Stimulated activated CD4-positive, alpha-beta T cell treated with anti-CD3 and anti-CD28 coated beads, Interleukin-15, amount 100 ng/mL, for 48 hours (primary cell): ENCODE results near the gene ZNF718.
"Not testable (repeated sequence)": the region's sequence is repeated elsewhere in the genome, so short reads cannot be mapped to it uniquely, and the experiment has no call there.

Experiments used
- DNase-seq, 2 donors: peaks; one replicate each; pipeline ENCODE4 v3.0.0-alpha.2; 2020; ENCODE audit warnings: low read depth in 2 of 2

ZNF718 gene

DNA sequence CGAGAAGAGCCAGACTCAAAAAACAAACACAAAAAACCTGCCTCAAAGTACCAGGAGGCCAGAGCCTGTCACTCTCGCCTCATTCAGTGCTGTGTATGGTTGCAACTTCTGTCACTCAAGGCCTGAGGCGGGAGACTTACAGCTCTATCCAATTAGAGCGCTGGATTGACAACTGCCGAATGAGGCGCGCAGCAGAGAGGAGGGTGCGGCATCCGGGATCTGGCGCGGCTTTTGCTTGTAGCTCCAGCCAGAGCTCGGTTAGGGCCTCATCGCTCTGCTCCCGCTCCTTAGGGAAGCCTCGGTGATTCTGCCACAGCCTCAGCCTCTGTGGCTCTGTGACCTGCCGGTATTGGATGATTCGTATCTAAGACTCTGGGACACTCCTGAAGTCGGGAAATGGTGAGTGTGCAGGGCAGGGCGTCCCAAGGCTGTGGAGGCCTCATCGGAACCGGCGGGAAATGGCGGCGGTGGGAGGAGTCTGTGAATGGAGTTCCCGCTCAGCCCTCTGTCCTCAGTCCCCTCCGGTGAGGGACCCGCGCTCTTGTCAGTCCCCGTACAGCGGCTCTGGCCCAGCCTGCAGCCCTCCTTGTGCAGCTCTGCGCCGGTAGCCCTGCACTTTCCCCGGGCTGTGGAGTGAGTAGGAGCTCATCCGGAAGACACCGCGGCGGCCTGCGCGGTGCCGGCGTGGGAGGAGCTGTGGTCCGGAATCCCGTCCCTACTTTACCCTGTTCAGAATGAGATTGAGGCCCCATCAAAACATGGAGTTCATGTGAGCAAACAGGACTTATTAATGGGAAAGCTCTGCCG lies at the start of gene ZNF718:
Gene ZNF718 (plus strand): TSS at position 227 of the 807 bp plus-strand sequence. CDS start 170 bp downstream, at position 397.
- DNase-seq = peak; percentile 91 to 92

DNA sequence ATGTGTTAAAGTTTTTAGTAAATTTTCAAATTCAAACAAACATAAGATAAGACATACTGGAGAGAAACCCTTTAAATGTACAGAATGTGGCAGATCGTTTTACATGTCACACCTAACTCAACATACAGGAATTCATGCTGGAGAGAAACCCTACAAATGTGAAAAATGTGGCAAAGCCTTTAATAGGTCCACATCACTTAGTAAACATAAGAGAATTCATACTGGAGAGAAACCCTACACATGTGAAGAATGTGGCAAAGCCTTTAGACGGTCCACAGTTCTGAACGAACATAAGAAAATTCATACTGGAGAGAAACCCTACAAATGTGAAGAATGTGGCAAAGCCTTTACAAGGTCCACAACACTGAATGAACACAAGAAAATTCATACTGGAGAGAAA lies 38.4 kb upstream of the ZNF718 start:
- no peak for DNase-seq

DNA sequence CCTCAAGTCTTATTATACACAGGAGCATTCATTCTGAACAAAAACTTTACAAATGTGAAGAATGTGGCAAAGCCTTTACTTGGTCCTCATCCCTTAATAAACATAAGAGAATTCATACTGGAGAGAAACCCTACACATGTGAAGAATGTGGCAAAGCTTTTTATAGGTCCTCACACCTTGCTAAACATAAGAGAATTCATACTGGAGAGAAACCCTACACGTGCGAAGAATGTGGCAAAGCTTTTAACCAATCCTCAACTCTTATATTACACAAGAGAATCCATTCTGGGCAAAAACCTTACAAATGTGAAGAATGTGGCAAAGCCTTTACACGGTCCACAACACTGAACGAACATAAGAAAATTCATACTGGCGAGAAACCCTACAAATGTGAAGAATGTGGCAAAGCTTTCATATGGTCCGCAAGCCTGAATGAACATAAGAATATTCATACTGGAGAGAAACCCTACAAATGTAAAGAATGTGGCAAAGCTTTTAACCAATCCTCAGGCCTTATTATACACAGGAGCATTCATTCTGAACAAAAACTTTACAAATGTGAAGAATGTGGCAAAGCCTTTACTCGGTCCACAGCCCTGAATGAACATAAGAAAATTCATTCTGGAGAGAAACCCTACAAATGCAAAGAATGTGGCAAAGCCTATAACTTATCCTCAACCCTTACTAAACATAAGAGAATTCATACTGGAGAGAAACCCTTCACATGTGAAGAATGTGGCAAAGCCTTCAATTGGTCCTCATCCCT lies 37.6 kb upstream of the ZNF718 start:
- not testable (repeated sequence) for DNase-seq

DNA sequence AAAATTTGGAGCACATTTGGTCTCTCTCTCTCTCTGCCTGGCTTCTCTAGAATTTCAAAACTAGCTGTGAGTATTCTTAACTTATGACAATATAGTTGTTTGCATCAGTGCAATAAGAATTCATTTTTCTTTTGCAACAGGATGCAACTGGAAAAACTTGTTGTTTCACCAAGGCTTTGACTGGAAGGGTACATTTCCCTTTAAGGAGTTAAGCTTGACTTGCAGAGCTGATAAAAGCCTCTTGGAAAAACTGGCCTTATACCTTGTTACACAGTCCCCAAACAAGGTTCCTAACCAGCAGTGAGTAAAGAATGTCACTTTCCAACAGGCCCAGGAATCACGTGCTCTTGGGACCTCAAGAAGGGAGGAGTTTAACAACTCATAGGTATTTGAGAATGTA lies 25.9 kb upstream of the ZNF718 start:
- no peak for DNase-seq

DNA sequence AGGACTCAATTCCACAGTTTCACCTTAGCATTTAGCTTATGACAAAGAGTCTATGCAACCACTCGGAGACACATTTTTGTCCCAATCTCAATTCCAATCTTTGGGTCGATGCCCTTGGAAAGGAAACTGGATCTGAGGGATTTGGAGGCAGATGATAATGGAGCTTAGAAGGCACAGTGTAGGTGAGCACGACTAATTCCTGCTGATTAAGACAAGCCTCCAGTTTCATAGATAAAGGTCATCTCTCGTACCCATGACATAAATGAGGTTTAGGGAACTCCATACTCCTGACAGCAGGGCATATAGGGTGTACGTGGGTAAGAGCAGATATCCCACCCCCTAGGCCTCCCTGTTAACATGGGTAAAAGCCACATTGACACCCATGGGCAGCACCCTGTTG lies 24.4 kb upstream of the ZNF718 start:
- no peak for DNase-seq

DNA sequence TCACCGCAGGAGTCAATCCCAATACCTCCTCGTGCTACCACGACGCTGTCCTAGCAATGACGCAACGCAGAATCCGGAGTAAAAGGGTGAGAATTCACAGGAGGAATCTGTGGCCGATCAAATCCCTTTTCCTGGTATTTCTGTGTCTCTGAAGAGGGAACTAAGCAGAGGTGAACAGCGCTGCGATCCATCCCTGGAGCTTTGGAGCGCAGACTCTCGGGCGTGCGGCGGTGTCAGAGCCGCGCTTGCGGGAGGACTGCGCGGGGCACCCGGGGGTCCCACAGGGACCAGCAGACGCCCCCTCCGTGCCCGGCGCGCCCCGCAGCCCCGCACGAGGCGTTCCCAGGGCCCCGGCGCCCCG lies 17.2 kb upstream of the ZNF718 start:
- no peak for DNase-seq

DNA sequence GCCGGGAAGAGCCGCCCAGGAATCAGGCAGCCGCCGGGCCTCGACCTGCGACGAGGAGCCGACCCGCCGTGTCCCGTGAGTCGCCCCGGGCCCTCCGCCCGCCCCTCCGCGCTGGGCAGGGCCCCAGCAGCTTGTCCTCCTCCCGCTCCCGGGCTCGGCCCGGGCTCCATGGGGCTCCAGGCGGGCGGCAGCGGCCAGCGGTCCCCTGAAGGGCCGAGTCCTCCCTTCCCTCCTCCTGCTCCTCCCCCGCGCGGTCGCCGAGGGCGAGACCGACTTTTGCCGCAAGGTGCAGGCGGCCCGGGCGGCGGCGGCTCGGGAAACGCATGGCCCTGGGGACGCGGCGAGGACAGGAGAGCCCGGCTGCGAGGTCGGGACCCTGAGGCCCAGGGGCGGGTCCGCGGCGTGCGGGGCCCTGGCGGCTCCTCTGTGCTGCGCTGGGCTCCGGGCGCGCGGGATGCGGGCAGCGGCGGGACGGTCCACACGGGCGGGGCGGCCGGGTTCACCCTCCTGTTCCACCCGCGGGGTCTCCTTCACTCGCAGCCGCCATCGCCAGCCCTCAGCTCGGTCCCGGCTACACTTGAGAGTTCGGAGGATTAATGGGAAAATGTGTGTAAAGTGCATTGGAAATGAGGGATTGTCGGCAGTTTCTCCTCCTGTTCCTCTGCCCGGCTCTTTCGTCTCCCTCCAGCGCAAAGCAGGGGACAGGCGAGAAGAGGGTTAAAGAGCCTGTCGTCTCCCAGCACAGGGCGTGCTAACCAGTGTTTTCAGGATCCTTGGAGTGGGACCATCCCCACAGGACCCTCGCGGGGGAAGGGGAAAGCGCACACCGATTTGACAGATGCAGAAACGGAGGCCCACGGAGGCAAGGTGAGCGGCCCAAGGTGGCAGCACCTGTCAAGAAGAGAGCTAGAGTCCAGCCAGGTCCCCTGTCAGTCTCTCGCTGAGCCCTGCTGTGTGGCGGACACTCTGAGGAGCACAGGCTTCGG lies 16.6 kb upstream of the ZNF718 start:
- no peak for DNase-seq

DNA sequence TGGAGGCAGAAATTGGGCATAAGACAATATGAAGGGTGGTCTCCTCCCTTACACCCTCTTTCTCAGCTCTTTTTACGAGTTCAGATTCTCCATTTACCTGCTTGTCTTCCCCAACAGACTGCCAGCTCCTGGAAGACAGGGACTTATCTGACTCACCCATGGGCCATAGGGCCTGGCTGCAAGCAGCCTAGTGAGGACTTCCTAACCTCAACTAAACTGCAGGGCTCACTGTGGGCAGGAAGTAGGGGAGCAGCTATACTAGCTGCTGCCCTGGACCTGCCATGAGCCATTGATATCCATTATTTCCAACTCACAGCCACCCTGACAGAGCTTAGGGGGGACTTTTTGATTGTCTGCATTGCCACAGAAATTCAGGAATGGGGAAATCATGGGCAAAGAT lies 11.5 kb upstream of the ZNF718 start:
- DNase-seq = no peak

DNA sequence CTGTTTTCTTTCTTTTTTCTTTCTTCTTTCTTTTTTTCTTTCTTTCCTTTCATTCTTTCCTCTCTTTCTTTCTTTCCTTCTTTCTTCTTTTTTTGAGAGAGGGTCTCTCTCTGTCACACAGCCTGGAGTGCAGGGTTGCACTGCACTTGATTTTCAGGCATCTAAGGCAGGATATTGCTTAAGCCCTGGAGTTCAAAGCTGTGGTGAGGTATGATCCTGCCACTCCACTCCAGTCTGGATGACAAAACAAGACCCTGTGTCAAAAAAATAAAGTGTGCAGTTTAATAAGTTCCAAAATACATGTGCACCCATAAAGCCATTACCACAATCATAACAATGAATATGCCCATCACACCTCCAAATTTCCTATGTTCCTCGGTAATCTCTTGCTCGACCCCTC lies 10.6 kb upstream of the ZNF718 start:
- DNase-seq = no peak

DNA sequence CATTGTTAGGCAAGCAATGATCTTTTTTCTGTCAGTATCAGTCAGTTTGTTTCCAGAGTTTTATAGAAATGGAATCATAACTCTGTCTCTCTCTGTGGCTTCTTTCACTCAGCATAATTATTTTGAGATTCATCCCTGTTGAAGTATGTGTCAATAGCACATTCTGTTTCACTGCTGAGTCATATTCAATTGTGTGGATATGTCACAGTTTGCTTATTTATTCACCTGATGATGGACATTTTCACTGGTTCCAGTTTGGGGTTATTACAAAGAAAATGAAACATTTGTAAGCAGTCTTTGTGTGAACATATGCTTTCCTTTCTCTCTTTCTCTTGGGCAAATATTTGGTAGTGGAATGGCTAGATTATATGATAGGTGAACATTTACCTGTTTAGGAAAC lies 10.2 kb upstream of the ZNF718 start:
- DNase-seq = no peak

DNA sequence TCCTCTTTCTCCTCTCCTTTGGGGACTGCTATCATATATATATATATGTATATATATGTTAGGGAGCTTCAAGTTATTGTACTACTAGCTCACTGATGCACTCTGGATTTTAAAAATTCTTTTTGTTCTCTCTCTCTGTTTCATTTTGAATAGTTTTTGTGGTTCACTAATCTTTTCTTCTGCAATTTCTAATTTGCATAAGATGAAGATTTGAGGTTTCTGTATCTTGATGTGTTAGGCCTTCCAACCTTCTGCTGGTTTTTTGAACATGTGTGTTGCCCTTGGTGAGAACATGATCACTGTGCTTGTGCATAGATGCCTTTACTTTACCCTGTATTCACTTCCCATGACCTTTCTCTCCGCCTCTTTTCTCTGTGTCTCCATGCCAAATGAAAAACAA lies 7.8 kb upstream of the ZNF718 start:
- no peak for DNase-seq

DNA sequence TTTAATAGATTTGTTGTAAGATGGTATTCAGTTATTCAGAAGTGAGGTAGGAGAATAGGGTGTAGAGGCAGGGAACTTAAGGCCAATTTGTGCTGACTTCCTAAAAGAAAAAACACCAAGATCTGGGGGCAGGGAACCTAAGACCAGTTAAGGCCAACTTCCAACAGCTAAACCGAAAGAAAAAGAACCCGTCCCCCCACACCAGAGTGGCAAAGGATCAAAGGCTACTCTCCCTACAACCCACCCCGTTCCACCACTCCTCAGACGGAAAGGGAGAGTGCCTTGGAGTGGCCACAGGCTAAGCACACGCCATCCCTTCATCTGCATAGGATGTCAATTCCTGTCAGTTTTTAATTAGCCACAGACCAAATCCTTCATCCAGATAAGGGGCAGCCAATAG lies 3.7 kb upstream of the ZNF718 start:
- no peak for DNase-seq

DNA sequence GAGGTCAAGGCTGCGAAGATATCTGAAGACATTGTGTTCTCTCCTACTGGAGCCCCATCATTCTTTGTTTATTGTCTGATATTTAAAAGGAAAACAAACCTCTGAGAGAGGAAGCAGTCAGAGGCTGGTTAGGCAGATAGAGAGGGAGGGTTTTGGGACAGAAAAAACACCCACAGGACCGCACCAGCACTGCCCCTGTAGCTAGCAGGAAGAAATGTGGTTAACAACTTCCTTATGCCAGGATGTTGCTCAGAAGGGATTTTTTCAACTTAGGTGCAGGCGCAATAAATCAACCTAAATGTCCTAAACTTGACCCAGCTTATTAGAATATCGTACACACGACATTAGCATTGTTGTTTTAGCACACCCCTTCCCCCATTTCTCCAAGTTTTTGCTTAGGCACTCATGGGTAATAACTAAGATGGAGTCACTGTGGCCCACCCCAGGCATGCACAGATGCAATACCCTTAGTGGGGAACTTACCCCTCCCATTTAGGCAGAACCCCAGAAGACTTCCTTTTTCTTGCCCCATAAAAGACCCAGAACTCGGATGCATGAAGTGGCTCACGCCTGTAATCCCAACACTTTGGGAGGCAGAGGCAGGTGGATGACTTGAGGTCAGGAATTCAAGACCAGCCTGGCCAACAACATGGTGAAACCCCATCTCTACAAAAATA lies 2.8 kb upstream of the ZNF718 start:
- DNase-seq = no peak

DNA sequence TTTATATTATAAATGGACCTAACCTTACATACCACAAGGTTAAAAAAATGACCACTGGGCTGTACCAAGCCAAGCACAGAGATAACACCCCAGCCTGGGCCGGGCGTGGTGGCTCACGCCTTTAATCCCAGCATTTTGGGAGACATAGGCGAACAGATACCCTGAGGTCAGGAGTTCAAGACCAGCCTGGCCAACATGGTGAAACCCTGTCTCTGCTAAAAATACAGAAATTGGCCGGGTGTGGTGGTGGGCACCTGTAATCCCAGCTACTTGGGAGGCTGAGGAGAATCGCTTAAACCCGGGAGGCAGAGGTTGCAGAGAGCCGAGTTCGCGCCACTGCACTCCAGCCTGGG lies 403 bp upstream of the ZNF718 start:
- not testable (repeated sequence) for DNase-seq

DNA sequence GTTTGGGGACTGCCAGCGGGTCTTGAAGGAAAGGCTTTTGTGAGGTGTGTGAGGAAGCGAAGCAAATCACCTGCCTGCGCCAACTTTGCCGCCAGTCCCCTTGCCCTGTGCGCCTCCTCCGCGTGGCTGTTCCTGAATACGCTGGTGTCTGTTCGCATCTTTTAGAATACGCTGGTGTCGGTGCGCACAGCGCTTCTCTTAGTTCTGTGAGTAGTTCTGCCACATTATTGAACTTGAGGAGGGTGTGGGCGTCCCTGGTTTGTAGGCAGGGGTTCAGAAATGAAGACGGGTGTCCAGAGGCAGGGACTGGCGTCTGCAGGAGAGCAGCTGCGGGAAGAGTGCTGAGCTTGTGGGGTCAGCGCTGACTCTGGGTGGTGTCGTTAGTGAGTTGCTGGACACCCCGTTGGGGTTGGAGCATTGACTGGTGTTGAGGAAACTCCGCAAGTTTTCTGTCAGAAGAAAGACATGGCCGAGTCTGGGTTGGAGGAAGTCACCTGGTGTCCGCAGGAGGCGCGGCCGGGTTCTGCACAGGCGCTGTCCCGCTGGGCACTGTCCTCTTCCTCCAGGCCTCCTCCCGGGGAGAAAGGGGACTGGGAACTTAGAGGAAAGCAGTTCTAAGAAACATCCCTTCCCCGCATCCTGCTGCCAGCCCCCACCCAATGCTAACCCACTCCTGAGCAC lies 930 bp downstream of the ZNF718 start:
- DNase-seq = peak; percentile 23 to 30

DNA sequence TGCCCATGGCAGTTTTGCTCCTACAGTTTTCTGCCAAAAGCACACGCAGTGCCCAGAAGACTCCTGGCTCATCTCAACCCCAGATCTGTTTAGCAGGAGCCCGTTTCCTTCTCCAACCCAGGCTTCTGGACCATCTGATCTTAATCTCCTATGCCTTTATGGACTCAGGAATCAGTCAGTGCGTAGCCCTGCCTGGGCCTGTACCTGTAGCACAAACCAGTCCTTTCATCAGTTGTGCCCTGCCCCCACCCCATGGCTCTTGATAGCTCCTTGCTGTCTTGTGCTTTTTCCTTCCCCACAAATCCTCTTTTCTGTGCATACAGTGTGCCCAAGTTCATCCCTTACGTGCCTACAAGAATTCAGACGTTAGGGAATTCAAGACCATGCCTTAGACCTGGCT lies 1.5 kb downstream of the ZNF718 start:
- no peak for DNase-seq

DNA sequence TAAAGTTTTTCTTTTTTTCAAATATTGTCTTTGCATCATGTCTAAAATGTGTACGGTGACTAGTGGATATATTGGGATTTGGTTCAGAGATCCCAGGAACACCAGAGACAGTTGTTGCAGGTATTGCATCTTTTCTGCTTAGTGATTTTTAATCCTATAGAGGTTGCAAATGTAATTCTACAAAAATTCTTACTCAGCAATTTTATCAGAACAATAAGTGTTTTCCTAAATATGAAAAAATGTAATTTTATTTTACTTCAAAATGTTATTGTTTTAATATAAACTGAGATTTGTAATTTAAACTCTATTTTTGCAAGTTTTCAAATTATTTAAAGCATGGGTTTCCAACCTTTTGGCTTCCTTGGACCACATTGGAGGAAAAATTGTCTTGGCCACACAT lies 8.2 kb downstream of the ZNF718 start:
- no peak for DNase-seq

DNA sequence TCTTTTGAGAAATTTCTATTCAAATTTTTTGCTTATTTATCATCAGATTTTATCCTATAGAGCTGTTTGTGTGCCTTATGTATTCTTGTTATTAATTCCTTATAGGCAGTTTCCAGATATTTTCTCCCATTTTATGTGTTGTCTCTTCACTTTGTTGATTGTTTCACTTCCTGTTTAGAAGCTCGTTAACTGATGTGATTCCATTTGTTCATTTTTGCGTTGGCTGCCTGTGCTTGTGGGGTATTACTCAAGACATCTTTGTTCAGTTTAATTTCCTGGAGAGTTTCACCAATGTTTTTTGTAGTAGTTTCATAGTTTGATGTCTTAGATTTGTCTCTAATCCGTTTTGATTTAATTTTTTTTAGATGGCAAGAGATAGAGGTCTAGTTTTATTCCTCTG lies 14.6 kb downstream of the ZNF718 start:
- no peak for DNase-seq

DNA sequence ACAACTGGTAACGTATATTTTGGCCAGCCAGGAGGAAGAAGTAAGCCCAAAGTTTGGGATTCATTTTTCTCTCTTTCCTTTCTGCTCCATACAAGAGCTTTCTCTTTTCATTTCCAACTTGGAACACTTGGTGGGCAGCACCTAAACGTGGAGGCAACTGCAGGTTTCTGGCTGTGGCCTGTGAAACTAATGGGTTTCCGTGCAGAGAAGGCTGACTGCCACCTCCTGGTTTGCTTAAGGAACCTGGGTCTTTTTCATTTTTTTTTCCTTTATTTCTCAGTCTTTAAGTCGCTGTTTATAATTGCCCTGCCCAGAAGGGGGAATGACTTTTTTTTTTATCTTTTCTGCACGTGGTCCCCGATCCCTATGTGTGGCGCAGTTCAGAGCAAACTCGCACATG lies 15.4 kb downstream of the ZNF718 start:
- DNase-seq = no peak

DNA sequence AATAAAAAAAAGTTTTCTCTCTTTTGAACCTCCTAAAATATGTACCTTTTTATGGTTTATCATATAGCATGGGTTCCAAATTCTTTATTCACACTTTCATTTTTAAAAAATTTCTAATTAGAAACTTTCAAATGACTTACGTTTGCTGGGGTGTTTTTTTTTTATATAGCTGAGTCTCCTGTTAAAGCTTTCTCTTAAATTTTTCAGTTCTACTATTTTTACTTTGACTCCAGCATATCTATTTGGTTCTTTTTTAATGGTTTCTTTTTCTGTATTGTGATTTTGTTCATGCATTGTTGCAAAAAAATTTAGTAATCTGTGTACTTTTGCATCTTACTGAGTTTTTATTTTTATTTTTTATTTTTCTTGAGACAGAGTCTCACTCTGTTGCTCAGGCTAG lies 22.3 kb downstream of the ZNF718 start:
- DNase-seq = no peak

DNA sequence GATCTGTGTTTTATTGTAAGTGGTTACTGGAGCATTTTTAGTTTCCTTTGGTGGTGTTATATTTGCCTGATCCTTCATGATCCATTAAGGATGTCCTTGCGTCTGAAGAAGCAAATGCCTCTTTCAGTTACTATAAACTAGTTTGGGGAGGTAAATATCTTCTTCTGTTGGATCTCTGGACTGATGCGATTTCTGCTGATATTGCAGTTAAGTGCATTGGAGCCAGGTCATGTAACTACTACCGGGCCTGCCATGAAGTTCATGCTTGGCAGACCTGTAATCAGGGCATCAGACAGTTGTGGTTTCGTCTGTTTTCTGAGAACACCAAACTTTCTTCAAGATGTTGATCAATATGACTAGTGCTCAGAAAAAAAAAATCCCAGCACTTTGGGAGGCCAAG lies 22.9 kb downstream of the ZNF718 start:
- DNase-seq = no peak
